GM19452 (cell line): ENCODE results near the gene ATG9B.
"Not testable (repeated sequence)": the region's sequence is repeated elsewhere in the genome, so short reads cannot be mapped to it uniquely, and the experiment has no call there.

Experiments
- ATAC-seq: cut with Tn5 transposase; IDR thresholded peaks from one replicate; pipeline ENCODE4 v1.9.1; 2021; ENCODE audit not compliant: unreplicated experiment

ATG9B gene

DNA sequence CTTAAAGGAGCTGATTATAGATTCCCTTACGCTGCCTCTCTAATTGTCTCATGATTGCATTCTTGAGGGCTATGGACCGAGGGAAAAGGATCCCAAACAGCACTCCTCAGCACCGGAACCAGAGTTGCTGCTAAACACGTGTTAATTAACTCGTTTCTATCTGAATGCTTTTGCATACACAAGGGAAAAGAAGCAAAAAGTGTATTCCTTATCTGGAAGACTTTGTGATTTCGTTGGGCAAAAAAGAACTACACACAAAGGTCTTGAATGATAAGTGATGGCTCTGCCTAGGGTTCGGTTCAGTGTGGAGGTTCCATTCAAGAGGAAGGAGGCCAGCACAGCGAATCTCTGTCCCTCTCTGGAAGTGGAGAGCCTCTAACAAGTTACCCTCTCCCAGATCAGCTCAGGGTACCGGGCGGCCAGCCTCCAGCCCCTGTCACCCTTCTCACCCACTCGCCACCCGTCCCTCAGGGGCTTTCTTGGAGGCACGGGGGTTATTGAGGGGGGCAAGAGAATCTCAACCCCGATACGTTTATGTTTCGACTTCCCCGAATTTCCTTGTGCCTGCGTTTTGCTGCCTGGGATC, 34.6 kb upstream of the ATG9B start:
- ATAC-seq: no peak

DNA sequence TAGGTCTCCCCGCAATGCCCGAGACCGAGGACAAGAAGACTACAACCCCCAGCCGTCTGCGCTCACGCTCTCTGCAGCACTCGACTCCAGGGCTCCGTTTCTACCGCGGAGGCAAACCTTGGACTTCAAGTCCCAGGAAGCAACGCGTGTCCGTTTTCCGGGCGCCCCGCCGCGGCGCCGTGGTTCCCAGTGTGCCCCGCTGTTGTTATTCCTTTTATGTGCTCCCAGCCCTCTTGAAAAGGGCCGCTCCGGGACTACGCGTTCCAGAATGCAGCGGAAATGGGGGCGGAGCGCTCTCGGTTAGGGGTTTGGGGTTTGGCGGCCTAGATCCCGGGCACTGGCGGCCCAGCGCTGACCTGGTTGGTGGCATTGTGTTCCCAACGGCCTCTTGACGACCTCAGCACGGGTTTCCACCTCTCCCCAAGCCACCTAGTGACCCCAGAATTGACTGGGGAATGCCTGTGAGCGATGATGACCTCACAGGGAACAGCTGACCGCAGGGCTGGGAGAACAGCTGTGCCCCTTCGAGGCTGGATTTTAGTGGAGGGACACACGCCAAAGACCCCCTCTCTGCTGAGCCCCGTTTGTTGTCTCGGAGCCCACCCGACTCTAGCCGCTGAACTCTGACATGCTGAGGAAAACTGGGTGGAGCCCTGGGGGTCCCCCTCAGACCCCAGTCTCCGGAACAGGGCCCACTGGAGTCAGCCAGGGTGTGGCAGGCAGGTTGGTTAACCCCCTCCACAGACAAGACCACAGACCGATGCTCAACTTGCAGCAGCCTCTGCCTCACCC, 33.9 kb upstream of the ATG9B start:
- peak; percentile 87 for ATAC-seq

GRCh38 chr7:151057506-151057988, 33.3 kb upstream of the ATG9B start, which contains the start of gene CDK5:
CDK5 (minus strand) TSS chr7:151057897; CDS start chr7:151057848, 49 bp downstream.
- ATAC-seq: peak; percentile 8

- ATAC-seq: no peak
Observed at GRCh38 chr7:151056666-151057505, 32.6 kb upstream of the ATG9B start.

DNA sequence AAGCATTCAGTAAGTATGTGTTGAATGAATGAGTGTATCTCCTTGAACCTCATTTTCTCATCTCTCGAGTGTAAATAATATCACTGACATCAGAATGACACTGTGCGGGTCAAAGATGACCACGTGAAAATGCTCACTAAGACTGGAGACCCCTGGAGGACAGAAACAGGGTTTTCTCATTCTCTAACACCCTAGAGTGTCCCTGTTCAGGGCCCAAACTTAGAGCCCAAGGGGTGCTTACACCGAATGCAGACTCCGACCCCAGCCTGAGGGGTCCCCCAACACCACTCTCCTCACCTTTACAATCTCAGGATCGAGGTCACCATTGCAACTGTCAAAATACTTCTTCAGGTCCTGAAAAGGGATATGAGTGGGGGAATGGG, 32.0 kb upstream of the ATG9B start:
- ATAC-seq: no peak

- ATAC-seq: no peak
Observed at GRCh38 chr7:151053751-151054150, 29.5 kb upstream of the ATG9B start.

DNA sequence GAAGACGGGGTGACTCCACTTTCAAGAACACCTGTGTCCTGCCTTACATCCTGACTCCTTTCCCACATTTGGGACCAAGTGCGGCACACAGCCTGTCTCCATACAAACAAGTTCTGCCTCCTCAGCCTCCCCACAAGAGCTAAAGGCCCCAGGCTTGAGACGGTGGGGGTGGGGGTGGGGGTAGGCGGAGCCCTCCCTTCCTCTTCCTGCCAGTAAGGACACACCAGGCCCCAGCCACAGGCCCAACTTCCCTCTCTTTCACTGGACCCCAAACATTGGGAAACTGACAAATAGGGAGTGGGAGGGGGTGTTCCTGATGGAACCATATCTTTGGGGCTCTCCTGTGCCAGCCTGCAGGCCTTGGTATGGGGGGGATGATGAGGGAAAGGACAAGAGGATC, 28.8 kb upstream of the ATG9B start:
- no peak for ATAC-seq

- no peak for ATAC-seq
Observed at GRCh38 chr7:151051108-151051507, 26.8 kb upstream of the ATG9B start.

- no peak for ATAC-seq
Observed at GRCh38 chr7:151048911-151049463, 24.7 kb upstream of the ATG9B start.

- ATAC-seq: no peak
Observed at GRCh38 chr7:151047976-151048815, 23.9 kb upstream of the ATG9B start, which contains the start of gene ASIC3. ASIC3 (plus strand) TSS chr7:151048531; CDS start chr7:151048886, 355 bp downstream.

DNA sequence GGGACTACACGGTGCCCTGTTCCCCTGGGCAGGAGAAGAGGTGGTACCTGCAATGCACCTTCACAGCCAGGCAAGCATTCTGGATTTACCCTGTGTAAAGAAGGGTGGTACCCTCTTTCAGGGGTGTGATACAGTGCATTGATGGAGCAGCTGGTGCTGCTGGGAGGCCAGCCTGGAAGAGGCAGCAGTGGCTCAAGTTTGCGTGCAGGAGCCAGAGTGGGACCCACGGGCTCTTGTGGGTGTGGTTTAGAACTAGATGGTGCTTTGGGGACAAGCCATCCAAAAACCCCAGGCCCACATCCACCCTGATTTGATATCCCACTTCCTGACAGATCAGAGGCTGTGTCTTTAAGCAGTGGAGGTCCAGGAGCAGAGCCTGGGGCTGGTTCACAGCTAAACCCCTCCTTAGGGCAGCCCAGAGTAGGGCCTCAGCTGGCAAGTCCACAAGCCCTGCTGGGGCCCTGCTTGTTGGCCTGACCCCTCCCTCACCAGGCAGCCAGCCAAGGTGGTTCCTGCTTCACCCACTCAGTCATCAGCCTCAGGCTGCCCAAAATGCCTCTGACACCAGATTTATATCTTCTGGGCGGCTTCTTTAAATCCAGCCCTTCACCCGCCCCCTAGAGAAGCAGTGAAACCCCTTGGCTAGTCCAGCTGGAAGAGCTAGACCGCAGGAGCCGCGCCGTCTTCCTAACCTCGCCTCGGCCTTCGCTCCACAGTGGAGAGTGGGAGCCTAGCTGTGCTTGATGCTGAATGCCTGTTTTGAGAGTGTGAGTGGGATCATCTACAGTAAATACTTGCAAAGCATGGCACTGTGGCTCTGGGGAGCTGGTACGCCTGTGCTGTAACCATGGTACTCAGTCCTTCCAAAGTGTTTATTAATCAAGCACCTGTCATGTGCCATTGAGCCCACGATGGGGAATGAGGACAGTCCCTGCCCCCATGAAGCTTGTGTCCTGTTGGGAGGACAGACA, 22.6 kb upstream of the ATG9B start:
- ATAC-seq: no peak

- no peak for ATAC-seq
Observed at GRCh38 chr7:151045967-151046366, 21.7 kb upstream of the ATG9B start.

DNA sequence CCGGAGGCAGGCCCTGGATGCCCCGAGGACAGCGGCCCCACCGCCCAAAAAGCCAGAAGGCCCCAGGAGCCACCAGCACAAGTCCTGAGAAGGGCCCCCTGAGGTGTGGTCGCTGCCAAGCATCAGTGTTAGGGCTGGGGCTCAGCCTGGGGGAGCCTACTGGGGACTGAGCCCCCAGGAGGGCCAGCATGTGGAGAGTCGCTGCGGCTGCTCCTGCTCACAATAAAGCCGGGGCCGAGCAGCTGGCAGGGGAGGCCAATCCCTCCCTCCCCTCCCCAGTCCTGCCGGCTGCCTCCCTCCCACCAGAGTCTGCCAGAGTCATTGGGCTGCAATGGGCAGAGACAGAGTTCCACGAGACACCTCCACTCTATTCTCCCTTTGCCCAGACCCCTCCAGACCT, 21.0 kb upstream of the ATG9B start:
- ATAC-seq: no peak

GRCh38 chr7:151043959-151044358, 19.7 kb upstream of the ATG9B start:
- no peak for ATAC-seq

DNA sequence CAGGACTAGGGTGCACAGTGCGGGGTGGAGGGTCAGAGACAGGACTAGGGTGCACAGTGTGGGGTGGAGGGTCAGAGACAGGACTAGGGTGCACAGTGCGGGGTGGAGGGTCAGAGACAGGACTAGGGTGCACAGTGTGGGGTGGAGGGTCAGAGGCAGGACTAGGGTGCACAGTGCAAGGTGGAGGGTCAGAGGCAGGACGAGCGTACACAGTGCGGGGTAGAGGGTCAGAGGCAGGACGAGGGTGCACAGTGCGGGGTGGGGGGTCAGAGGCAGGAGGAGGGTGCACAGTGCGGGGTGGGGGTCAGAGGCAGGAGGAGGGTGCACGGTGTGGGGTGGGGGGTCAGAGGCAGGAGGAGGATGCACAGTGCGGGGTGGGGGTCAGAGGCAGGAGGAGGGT, 19.2 kb upstream of the ATG9B start:
- ATAC-seq: not testable (repeated sequence)

- no peak for ATAC-seq
Observed at GRCh38 chr7:151040616-151041375, 16.5 kb upstream of the ATG9B start.

- ATAC-seq: no peak
Observed at GRCh38 chr7:151039850-151040548, 15.7 kb upstream of the ATG9B start.
